ENCODE measurements around the gene CELSR1.
"Not testable (repeated sequence)": the region's sequence is repeated elsewhere in the genome, so short reads cannot be mapped to it uniquely, and the experiment has no call there.

Gene CELSR1

GRCh38 chr22:46484861-46485595 lies 52.4 kb downstream of the CELSR1 start:
- no peak for DNase-seq

- no peak for DNase-seq
Measured at GRCh38 chr22:46484156-46484860, 53.1 kb downstream of the CELSR1 start.

- no peak for DNase-seq
Measured at GRCh38 chr22:46483353-46483752, 54.1 kb downstream of the CELSR1 start.

GRCh38 chr22:46482056-46482675 lies 55.3 kb downstream of the CELSR1 start:
- DNase-seq: no peak

GRCh38 chr22:46481386-46481785 lies 56.0 kb downstream of the CELSR1 start:
- DNase-seq: no peak

- DNase-seq: no peak
Measured at GRCh38 chr22:46480396-46480795, 57.0 kb downstream of the CELSR1 start.

- DNase-seq: no peak
Measured at GRCh38 chr22:46479046-46479445, 58.4 kb downstream of the CELSR1 start.

GRCh38 chr22:46478083-46478551 lies 59.3 kb downstream of the CELSR1 start:
- no peak for DNase-seq

- DNase-seq: no peak
Measured at GRCh38 chr22:46476547-46476941, 60.9 kb downstream of the CELSR1 start.

GRCh38 chr22:46473896-46474557 lies 63.4 kb downstream of the CELSR1 start:
- no peak for DNase-seq

GRCh38 chr22:46473021-46473779 lies 64.2 kb downstream of the CELSR1 start:
- DNase-seq: no peak

- DNase-seq: no peak
Measured at GRCh38 chr22:46472722-46473016, 64.8 kb downstream of the CELSR1 start.

GRCh38 chr22:46471901-46472721 lies 65.3 kb downstream of the CELSR1 start:
- DNase-seq: peak in 7 of 56 donors; percentile 8 to 40 (median 23)

GRCh38 chr22:46471330-46471729 lies 66.1 kb downstream of the CELSR1 start:
- not testable (repeated sequence) for DNase-seq

GRCh38 chr22:46469711-46470110 lies 67.7 kb downstream of the CELSR1 start:
- no peak for DNase-seq

- DNase-seq: no peak
Measured at GRCh38 chr22:46467006-46467405, 70.4 kb downstream of the CELSR1 start.

GRCh38 chr22:46466255-46466676 lies 71.2 kb downstream of the CELSR1 start:
- no peak for DNase-seq

- DNase-seq: no peak
Measured at GRCh38 chr22:46465793-46466192, 71.6 kb downstream of the CELSR1 start.

GRCh38 chr22:46465345-46465720 lies 72.1 kb downstream of the CELSR1 start:
- no peak for DNase-seq

GRCh38 chr22:46464701-46465344 lies 72.6 kb downstream of the CELSR1 start:
- DNase-seq: no peak
